KG1 (cell line): ENCODE measurements around the gene SMIM15.

ENCODE experiments used
- DNase-seq: peaks from one replicate; lab custom pipeline; 2025; lab: John Stamatoyannopoulos, UW

SMIM15 gene

GRCh38 chr5:61159836-61160235 lies 2.4 kb downstream of the SMIM15 start:
- DNase-seq = no peak

DNA sequence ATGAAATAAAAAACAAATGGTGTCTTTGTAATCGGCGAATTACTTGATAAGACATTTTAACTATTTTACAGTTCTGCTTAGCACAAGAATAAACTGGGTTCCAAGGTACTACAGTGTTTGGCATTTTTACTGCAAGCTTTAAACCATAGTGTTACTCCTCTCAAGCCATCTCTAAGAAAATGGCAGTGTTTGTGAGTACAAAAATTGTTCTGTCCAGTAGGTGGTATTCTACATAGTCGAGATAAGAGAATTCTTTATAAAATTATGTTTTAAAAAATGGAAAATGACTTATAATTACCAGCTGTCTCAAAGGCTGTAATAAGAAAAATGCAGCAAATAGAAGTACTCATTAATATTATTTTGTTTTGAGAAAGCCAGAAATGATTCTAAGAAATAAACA lies 3.2 kb downstream of the SMIM15 start:
- DNase-seq = no peak

DNA sequence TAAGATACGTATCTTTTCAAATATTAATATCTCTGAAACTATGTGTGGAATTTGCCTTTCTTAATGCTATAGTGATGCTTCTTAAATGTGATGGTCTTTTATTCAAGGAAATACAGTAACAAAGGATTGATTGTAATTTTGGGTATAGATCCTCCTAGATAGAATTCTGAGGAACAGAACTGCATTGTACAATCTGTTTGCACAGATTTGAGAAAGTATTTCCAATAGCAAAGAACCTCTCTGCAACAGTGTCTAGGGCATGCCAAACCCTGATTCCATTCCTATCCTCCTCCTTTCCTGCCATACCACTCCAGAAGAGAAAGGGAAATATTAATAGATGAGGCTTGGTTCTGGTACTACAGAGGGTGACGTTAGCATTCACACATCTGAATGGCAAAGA lies 10.4 kb downstream of the SMIM15 start:
- DNase-seq = no peak

- DNase-seq = no peak
These were observed 13.8 kb downstream of the SMIM15 start for GRCh38 chr5:61148515-61148914.

DNA sequence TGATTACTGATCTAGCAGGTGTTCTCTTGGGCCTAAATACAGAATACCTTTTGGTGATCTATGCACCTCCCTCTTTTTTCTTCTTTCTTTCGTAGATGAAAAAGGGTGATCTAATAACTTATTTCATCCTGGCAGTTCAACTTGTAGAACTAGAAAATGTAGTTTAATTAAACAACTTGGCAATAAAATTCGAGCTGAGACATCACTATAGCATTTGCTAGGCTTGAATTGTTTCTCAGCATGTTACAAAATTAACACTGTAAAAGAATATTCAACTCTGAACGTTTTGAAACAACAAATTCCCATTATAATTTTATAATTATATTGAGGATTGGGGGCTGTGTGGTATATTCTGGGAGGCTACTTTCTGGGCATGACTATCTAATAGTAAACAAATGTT lies 19.5 kb downstream of the SMIM15 start:
- DNase-seq = no peak

DNA sequence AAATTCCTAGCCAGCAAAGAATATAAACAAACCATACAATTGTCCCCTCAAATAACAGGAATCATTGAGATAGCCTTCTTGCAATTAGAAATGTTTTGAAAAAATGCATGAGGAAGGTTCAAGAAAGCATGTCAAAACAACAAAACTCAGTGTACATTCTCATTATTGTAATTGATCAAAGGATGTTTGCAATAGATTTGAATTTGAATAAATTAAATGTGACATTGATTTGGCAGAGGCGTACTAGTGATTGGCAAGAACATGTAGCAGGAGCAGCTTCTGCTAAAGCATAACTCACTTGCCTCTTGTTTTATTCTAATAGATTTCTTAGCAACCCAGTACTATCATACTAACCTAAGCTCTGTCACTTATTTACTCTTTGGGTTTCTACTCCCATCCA lies 19.9 kb downstream of the SMIM15 start:
- DNase-seq = no peak

- no peak for DNase-seq
These were observed 20.5 kb downstream of the SMIM15 start for GRCh38 chr5:61141801-61142200.

- DNase-seq = no peak
These were observed 22.3 kb downstream of the SMIM15 start for GRCh38 chr5:61139931-61140330.

DNA sequence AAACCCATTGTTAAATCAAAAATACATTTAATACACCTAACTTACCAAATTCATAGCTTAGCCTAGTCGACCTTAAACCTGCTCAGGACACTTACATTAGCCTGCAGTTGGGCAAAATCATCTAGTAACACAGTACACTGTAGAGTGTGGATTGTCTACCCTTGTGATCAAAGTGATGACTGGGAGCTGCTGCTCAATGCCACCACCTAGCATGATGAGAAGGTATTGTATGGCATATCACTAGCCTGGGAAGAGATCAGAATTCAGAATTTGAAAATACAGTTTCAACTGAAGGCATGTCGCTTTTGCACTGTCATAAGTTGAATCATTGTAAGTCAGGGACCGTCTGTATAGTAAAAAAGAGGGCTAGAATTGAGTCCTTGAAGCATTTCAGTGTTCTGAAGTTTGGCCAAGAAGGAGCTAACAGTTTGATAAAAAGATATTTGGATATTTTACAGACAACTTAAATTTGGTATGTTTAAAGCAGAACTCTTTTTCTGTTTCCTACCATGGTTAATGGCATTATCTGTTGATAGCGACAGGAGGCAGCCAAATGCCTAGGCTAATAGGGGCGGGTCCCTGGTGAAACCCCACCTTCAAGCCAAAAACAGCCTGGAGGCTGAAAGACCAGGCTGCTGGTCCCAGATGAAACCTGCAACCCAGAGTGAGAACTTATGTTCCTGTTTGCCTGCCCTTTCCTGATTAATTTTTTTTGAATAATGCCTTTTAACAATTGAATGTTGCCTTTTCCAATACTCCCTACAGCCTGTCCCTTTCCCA lies 23.0 kb downstream of the SMIM15 start:
- no peak for DNase-seq

DNA sequence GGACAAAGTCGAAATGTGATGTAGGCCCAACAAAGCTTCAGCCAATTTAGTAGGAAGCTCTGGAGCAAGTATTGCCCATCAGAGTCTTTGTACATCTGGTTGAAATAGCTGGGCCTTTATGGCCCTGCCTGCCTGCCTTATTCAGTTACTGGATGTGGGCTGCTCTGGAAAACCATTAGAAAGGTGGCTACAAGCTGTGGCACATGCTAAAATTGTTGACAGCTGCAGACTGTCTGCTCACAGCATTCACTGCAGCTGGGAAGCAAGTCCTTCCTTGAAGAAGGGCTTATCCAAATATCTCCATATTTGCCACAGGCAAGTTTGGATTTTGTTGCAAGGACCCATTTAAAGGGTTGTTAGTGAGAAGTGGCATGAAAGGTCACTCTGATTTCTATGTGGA lies 24.4 kb downstream of the SMIM15 start:
- no peak for DNase-seq

GRCh38 chr5:61132559-61132958 lies 29.7 kb downstream of the SMIM15 start:
- no peak for DNase-seq

DNA sequence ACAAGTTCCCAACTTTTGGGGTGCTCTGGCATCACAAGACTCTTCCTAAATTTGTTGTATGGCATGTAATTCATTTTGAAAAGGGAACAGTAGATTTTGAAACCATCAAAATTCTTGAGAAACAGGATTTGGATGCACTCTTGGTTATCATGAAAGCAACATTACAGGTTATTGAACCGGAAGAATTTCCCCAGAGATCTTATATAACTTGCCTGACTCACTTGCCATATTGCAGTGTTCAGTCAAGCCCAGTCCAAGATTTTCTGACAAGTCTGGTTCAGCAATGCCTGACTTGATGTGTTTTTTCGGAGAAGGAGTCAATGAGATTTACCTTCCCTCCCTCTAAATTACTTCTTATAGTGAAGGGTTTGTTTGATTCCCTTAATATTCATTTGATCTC lies 32.0 kb downstream of the SMIM15 start:
- no peak for DNase-seq

DNA sequence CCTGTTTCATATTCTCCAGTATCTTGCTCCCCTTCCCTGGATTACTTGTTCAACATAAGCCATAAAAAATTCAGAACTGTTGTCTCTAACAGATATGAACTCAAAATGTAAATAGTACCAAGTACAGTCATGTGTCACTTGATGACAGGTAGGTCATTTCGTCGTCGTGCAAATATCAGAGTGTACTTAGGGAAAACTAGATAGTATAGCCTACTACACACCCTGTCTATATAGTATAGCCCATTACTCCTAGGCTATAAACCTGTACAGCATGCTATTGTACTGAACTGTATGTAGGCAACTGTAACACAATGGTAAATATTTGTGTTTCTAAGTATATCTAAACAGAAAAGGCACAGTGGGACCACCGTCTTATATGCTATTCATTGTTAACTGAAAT lies 39.1 kb downstream of the SMIM15 start:
- DNase-seq = no peak

DNA sequence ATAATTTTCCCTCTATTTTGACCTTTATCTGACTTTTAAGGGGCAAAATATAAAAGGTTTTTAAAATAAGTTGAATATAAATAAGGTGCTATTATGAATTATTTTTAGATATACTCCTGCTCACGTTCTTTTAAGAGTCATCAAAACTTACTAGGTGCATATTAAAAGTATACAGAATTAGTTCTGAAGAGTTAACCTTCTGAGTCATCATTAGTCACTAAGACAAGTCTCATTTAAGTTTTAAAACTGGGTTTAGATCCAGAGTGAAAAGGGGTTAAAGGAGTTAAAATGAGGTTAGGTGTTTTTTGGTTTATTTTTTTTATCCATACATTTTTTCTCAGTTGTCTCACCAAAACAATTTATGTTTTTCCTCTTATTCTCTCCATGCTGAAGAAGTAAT lies 41.7 kb downstream of the SMIM15 start:
- no peak for DNase-seq

- no peak for DNase-seq
These were observed 43.2 kb downstream of the SMIM15 start for GRCh38 chr5:61119066-61119465.

- DNase-seq = no peak
These were observed 46.3 kb downstream of the SMIM15 start for GRCh38 chr5:61115968-61116367.

- DNase-seq = no peak
These were observed 47.8 kb downstream of the SMIM15 start for GRCh38 chr5:61114441-61114840.
